NCI-H1436 treated with DMSO at 0.1 percent for 48 hours (cell line): Measurements from ENCODE around the gene PAEP.

Source experiments
- DNase-seq: peaks from one replicate; lab custom pipeline; 2025; lab: John Stamatoyannopoulos, UW

The PAEP gene

GRCh38 chr9:135551031-135551430 lies 10.5 kb upstream of the PAEP start:
- DNase-seq, result no peak

- DNase-seq, result no peak
Observed at GRCh38 chr9:135551456-135551855, 10.1 kb upstream of the PAEP start.

- DNase-seq, result no peak
Observed at GRCh38 chr9:135552021-135552697, 9.4 kb upstream of the PAEP start.

GRCh38 chr9:135552698-135553171 lies 8.8 kb upstream of the PAEP start:
- DNase-seq, result no peak

- no peak for DNase-seq
Observed at GRCh38 chr9:135554718-135555117, 6.8 kb upstream of the PAEP start.

GRCh38 chr9:135555203-135555602 lies 6.4 kb upstream of the PAEP start:
- DNase-seq, result no peak

- no peak for DNase-seq
Observed at GRCh38 chr9:135555910-135556309, 5.6 kb upstream of the PAEP start.

GRCh38 chr9:135559606-135560005 lies 1.9 kb upstream of the PAEP start:
- no peak for DNase-seq

GRCh38 chr9:135562235-135562745 lies 734 bp downstream of the PAEP start:
- DNase-seq, result no peak

- no peak for DNase-seq
Observed at GRCh38 chr9:135563039-135563476, 1.5 kb downstream of the PAEP start.

- DNase-seq, result no peak
Observed at GRCh38 chr9:135563858-135564257, 2.3 kb downstream of the PAEP start.

- no peak for DNase-seq
Observed at GRCh38 chr9:135565141-135565628, 3.6 kb downstream of the PAEP start.

GRCh38 chr9:135565636-135566035 lies 4.1 kb downstream of the PAEP start:
- no peak for DNase-seq

- DNase-seq, result no peak
Observed at GRCh38 chr9:135566552-135566951, 5.0 kb downstream of the PAEP start.

GRCh38 chr9:135567311-135567710 lies 5.8 kb downstream of the PAEP start:
- no peak for DNase-seq

- DNase-seq, result no peak
Observed at GRCh38 chr9:135568026-135568425, 6.5 kb downstream of the PAEP start.

GRCh38 chr9:135570456-135570855 lies 8.9 kb downstream of the PAEP start:
- no peak for DNase-seq

- DNase-seq, result no peak
Observed at GRCh38 chr9:135572233-135572632, 10.7 kb downstream of the PAEP start.

GRCh38 chr9:135573124-135573523 lies 11.6 kb downstream of the PAEP start:
- no peak for DNase-seq

- no peak for DNase-seq
Observed at GRCh38 chr9:135574331-135574730, 12.8 kb downstream of the PAEP start.

GRCh38 chr9:135574943-135575342 lies 13.4 kb downstream of the PAEP start:
- DNase-seq, result no peak

- no peak for DNase-seq
Observed at GRCh38 chr9:135575995-135576631, 14.6 kb downstream of the PAEP start.

GRCh38 chr9:135577256-135577655 lies 15.7 kb downstream of the PAEP start:
- no peak for DNase-seq
